ENCODE data around the gene TRIM46. TPM values are rescaled to one million over a fixed set of nuclear protein-coding genes. Genes with fewer than 3 reads are reported as not detected.

Gene TRIM46
- total and polyA plus RNA-seq, 2 of the 13 experiments (the other 11 are each of a cell fraction or from before 2014, with no cell fraction given): 0.04 to 0.09 TPM

- TF ChIP-seq ZBTB49 (CRISPR knock-in tag; IDR thresholded peaks at IDR 0.05; ENCODE audit: borderline replicate concordance): no peak
- TF ChIP-seq ZC3H4 (CRISPR knock-in tag; IDR thresholded peaks at IDR 0.05; ENCODE audit: borderline replicate concordance): no peak
- TF ChIP-seq HBP1 (CRISPR knock-in tag; IDR thresholded peaks at IDR 0.05; ENCODE audit: low read depth): no peak
- no peak for TF ChIP-seq ISL2 (CRISPR knock-in tag; IDR thresholded peaks at IDR 0.05)
- TF ChIP-seq ATF2 (CRISPR knock-in tag; IDR thresholded peaks at IDR 0.05): no peak
- no peak for TF ChIP-seq ZNF788 (CRISPR knock-in tag; IDR thresholded peaks at IDR 0.05; ENCODE audit: borderline replicate concordance)
- no peak for TF ChIP-seq RFX1 (IDR thresholded peaks at IDR 0.05)
- TF ChIP-seq NFATC3 (CRISPR knock-in tag; IDR thresholded peaks at IDR 0.05): no peak
- TF ChIP-seq ZNF224 (CRISPR knock-in tag; IDR thresholded peaks at IDR 0.05): no peak
- TF ChIP-seq ZFP1 (CRISPR knock-in tag; IDR thresholded peaks at IDR 0.05): no peak
- peak; percentile 87 for TF ChIP-seq CTCF (CRISPR knock-in tag; IDR thresholded peaks at IDR 0.05)
- no peak for TF ChIP-seq ZNF614 (CRISPR knock-in tag; IDR thresholded peaks at IDR 0.05; ENCODE audit: borderline replicate concordance)
- peak; percentile 38; the same call in 1 of the 2 replicates for TF ChIP-seq ARID4A (CRISPR knock-in tag; IDR thresholded peaks at IDR 0.05; ENCODE audit: borderline replicate concordance)
- no peak for TF ChIP-seq ZFAT (CRISPR knock-in tag; conservative IDR thresholded peaks at IDR 0.05)
- TF ChIP-seq ZNF703 (CRISPR knock-in tag; IDR thresholded peaks at IDR 0.05; ENCODE audit: borderline replicate concordance): no peak
- no peak for TF ChIP-seq NFIC (IDR thresholded peaks at IDR 0.05; ENCODE audit: low read length)
- TF ChIP-seq MEIS2 (CRISPR knock-in tag; IDR thresholded peaks at IDR 0.05): 0 out of 2 replicates have a peak, but pooled peaks have one; percentile 14
Measured at GRCh38 chr1:155206891-155207805, 33.5 kb downstream of the TRIM46 start (continued).
